ENCODE measurements around the gene TMEM233. TPM values are rescaled to one million over a fixed set of nuclear protein-coding genes. Genes with fewer than 3 reads are reported as not detected.

The TMEM233 gene
- total and polyA plus RNA-seq, 2 of the 8 experiments (the other 6 are each of a cell fraction or from before 2014, with no cell fraction given) = 0.09 TPM

- no peak for TF ChIP-seq CHD7 (IDR thresholded peaks at IDR 0.05; ENCODE audit: insufficient replicate concordance, low read length)
- no peak for TF ChIP-seq RBBP5 (IDR thresholded peaks at IDR 0.05; ENCODE audit: borderline replicate concordance, low read depth, low read length)
- TF ChIP-seq SUZ12 (IDR thresholded peaks at IDR 0.05; ENCODE audit: low read length) = no peak
- no peak for TF ChIP-seq POLR2AphosphoS5 (IDR thresholded peaks at IDR 0.05; ENCODE audit: low read depth, low read length)
- TF ChIP-seq HDAC6 (IDR thresholded peaks at IDR 0.05; ENCODE audit: low read depth, low read length) = no peak
- no peak for TF ChIP-seq KDM1A (IDR thresholded peaks at IDR 0.05; ENCODE audit: borderline replicate concordance, low read length)
- TF ChIP-seq CBX8 (IDR thresholded peaks at IDR 0.05; ENCODE audit: borderline replicate concordance, low read depth, low read length) = no peak
- TF ChIP-seq FOSL1 (IDR thresholded peaks at IDR 0.05; ENCODE audit: insufficient read depth, low read depth, low read length) = no peak
- no peak for TF ChIP-seq NRF1 (IDR thresholded peaks at IDR 0.05; ENCODE audit: low read depth, low read length)
- no peak for TF ChIP-seq SIX5 (IDR thresholded peaks at IDR 0.05; ENCODE audit: low read depth, low read length)
- no peak for TF ChIP-seq RFX5 (IDR thresholded peaks at IDR 0.05; ENCODE audit: borderline replicate concordance, low read depth, low read length)
Observed at GRCh38 chr12:119664642-119665041, 71.1 kb downstream of the TMEM233 start (continued).
